ENCODE data around the gene ZSCAN4. TPM values are rescaled to one million over a fixed set of nuclear protein-coding genes. Genes with fewer than 3 reads are reported as not detected.

The ZSCAN4 gene
- total RNA-seq, 6 donors from 2014 or later: 0.17 to 0.49 TPM; not detected in 4

GRCh38 chr19:57667228-57667627, 1.5 kb upstream of the ZSCAN4 start:
- H3K4me1 ChIP-seq: peaks cover 5 to 12% (median 10%) of the 10 kb centered on the region in 4 donors
- H3K36me3 ChIP-seq: no peaks in the 10 kb centered on the region
- H3K27me3 ChIP-seq: no peaks in the 10 kb centered on the region
- no peak overlapping the region for H3K4me3 ChIP-seq
- H3K9me3 ChIP-seq: no peaks in the 10 kb centered on the region
- DNase-seq (no peak), ATAC-seq (ENCODE audit: low FRiP score in 2 of 2) (no peak)
- 87 to 94% methylated on average over 1 of the region's 1 CpG for WGBS, 2 donors
- H3K27ac ChIP-seq: no peak overlapping the region
- TF ChIP-seq POLR2AphosphoS5 (IDR thresholded peaks at IDR 0.05) (no peak), EP300 (IDR thresholded peaks at IDR 0.05) (no peak)

DNA sequence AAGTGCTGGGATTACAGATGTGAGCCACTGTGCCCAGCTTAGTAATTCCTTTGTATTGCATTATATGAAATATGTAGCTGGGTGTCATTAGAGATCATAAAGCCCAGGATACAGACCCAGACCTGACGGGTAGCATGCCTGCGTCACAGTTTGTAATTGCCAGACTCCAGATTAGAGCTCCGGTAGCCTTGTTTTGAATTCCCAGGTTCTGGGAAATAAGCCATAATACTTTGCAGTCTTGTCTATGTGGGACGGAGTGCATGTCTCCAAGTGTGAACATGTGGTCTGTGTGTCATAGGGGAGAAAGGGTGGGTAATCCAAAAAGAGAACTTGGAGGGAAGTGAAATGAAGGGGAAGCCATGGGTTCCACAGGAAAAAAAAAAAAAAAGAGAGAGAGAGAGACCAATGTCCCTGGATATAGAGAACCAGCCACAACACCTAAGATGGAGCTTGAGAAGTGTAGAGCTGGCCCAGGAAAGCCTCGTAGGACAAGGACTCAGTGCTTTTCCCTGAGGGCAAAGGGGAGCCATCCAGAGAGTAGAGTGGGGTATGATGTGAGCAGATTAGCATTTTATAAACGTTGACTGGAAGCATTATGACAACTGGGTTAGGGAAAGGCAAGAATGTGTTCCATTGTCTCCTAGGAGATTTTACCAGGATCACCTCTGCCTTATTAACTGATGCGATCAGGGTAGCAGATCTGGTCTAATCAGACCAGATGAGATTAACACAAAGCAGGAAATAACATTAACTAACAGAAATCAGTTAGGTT, 2.6 kb downstream of the ZSCAN4 start:
- no peaks in the 10 kb centered on the region for H3K36me3 ChIP-seq
- no peaks in the 10 kb centered on the region for H3K4me1 ChIP-seq
- no peak overlapping the region for H3K27ac ChIP-seq
- TF ChIP-seq POLR2AphosphoS5 (IDR thresholded peaks at IDR 0.05) (no peak), POLR2A (IDR thresholded peaks at IDR 0.05) (no peak), CTCF (IDR thresholded peaks at IDR 0.05) (no peak), EP300 (IDR thresholded peaks at IDR 0.05) (no peak)
- no peak for ATAC-seq (ENCODE audit: low FRiP score in 2 of 2)
- H3K27me3 ChIP-seq: no peaks in the 10 kb centered on the region
- H3K4me3 ChIP-seq: no peak overlapping the region
- no peak for DNase-seq
- WGBS, 2 donors: 69 to 71% methylated on average over 7 of the region's 7 CpGs
- H3K9me3 ChIP-seq: peaks cover 0 to 7% (median 2%) of the 10 kb centered on the region in 4 donors

GRCh38 chr19:57672466-57672865, 3.7 kb downstream of the ZSCAN4 start:
- ATAC-seq (ENCODE audit: low FRiP score in 2 of 2) (no peak), DNase-seq (no peak)
- H3K27ac ChIP-seq: no peak overlapping the region
- 69 to 78% methylated on average over 4 of the region's 4 CpGs for WGBS, 2 donors
- H3K9me3 ChIP-seq: peaks cover 0 to 7% (median 2%) of the 10 kb centered on the region in 4 donors
- no peak for TF ChIP-seq EP300 (IDR thresholded peaks at IDR 0.05)
- no peak for TF ChIP-seq POLR2AphosphoS5 (IDR thresholded peaks at IDR 0.05)
- no peak for TF ChIP-seq POLR2A (IDR thresholded peaks at IDR 0.05)
- TF ChIP-seq CTCF (IDR thresholded peaks at IDR 0.05): no peak
- no peaks in the 10 kb centered on the region for H3K36me3 ChIP-seq
- no peaks in the 10 kb centered on the region for H3K4me1 ChIP-seq
- no peak overlapping the region for H3K4me3 ChIP-seq
- no peaks in the 10 kb centered on the region for H3K27me3 ChIP-seq

DNA sequence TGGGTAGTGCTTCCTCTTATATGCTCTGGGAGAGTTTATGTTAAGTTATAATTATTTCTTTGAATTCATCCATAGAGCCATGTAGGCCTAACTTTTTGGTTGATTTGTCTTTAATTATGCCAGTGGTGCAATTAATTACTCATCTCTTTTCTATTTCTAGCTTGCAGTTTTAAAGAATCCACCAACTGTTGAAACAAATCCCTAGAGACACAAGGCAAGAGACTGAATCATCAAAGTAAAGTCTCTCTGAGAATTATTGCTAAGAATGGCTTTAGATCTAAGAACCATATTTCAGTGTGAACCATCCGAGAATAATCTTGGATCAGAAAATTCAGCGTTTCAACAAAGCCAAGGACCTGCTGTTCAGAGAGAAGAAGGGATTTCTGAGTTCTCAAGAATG, 7.1 kb downstream of the ZSCAN4 start:
- ATAC-seq (ENCODE audit: low FRiP score in 2 of 2) (no peak), DNase-seq (no peak)
- Histone ChIP-seq H3K36me3 (no peaks in the 10 kb centered on the region), H3K27ac (no peak overlapping the region), H3K4me3 (no peak overlapping the region), H3K27me3 (no peaks in the 10 kb centered on the region), H3K4me1 (no peaks in the 10 kb centered on the region), H3K9me3 (peaks cover 0 to 12% (median 4%) of the 10 kb centered on the region in 4 donors)
- TF ChIP-seq CTCF (IDR thresholded peaks at IDR 0.05) (no peak), POLR2A (IDR thresholded peaks at IDR 0.05) (no peak), POLR2AphosphoS5 (IDR thresholded peaks at IDR 0.05) (no peak), EP300 (IDR thresholded peaks at IDR 0.05) (no peak)
- WGBS, 2 donors: 67 to 74% methylated on average over 2 of the region's 2 CpGs

- Histone ChIP-seq H3K9me3 (peaks cover 29 to 58% (median 45%) of the 10 kb centered on the region in 4 donors), H3K27me3 (no peaks in the 10 kb centered on the region), H3K27ac (peak overlapping the region in 3 of 4 donors; percentile 53 to 72 (median 59)), H3K36me3 (peaks cover 5 to 36% (median 27%) of the 10 kb centered on the region in 4 donors), H3K4me3 (peak overlapping the region; percentile 67 to 93 (median 81)), H3K4me1 (peaks cover 7 to 17% (median 12%) of the 10 kb centered on the region in 4 donors)
- WGBS, 2 donors: 4% methylated on average over 16 to 19 of the region's 19 CpGs
- TF ChIP-seq CTCF (IDR thresholded peaks at IDR 0.05) (no peak), POLR2A (IDR thresholded peaks at IDR 0.05) (no peak), POLR2AphosphoS5 (IDR thresholded peaks at IDR 0.05) (no peak), EP300 (IDR thresholded peaks at IDR 0.05) (no peak)
- ATAC-seq (ENCODE audit: low FRiP score in 2 of 2): no peak
- DNase-seq: no peak
Observed at GRCh38 chr19:57682226-57682766, 13.6 kb downstream of the ZSCAN4 start.

Measured in upper lobe of left lung (tissue), 6 donors.